B cell (primary cell): ENCODE data around the gene CD8A. TPM values are rescaled to one million over a fixed set of nuclear protein-coding genes. Genes with fewer than 3 reads are reported as not detected.

Source experiments
- ATAC-seq: fragments of 200-7000 bp; cut with Tn5 transposase; one replicate; pipeline ENCODE4 v1.10.0; 2021; ENCODE audit warnings: low read depth, mild to moderate bottlenecking, moderate number of reproducible peaks, moderate library complexity
- CTCF ChIA-PET: fragments of 350-600 bp; sonication (Branson Sonifier 250); formaldehyde crosslinking; loops from one replicate; lab custom pipeline; 2021; ENCODE audit warnings: antibody characterized with exemption, inconsistent platforms; lab: Charles Lee
- POLR2A ChIA-PET: fragments of 350-600 bp; sonication (Branson Sonifier 250); formaldehyde crosslinking; loops from one replicate; lab custom pipeline; 2021; ENCODE audit warnings: antibody characterized with exemption; lab: Charles Lee
- DNase-seq: peaks from one replicate; pipeline ENCODE4 v3.0.0; 2013
- H2AFZ ChIP-seq: 2 replicates; pipeline ENCODE4 v1.6.1; 2012; ENCODE audit warnings: mild to moderate bottlenecking, low read depth, low read length; ENCODE audit not compliant: insufficient read depth, poor library complexity, severe bottlenecking
- H3K27ac ChIP-seq, 2 donors: 1 replicate in 1 of 2; 2 replicates in 1 of 2; pipeline ENCODE4 v1.5.1; 2012 to 2013; ENCODE audit warnings: low read length in 2 of 2, mild to moderate bottlenecking in 2 of 2, moderate library complexity in 1 of 2
- H3K27me3 ChIP-seq, 4 experiments: fragments of 200-600 bp in 1 of 4; sonication (generic) in 1 of 4; replicated peaks in 1 of 4; 1 replicate in 2 of 4; 2 replicates in 2 of 4; pipeline versions ENCODE4 v1.6.1 to v1.7.0; 2013 to 2016; ENCODE audit warnings: low read length in 3 of 4, mild to moderate bottlenecking in 2 of 4, mixed read lengths in 1 of 4, moderate library complexity in 1 of 4; ENCODE audit not compliant: insufficient read depth in 4 of 4, control insufficient read depth in 3 of 4; ENCODE audit errors: control extremely low read depth in 1 of 4
- H3K36me3 ChIP-seq, 2 experiments: replicated peaks in 1 of 2; 1 replicate in 1 of 2; 2 replicates in 1 of 2; pipeline versions ENCODE4 v1.6.1 to v1.7.1; 2013; ENCODE audit warnings: low read length in 1 of 2; ENCODE audit not compliant: insufficient read depth in 2 of 2, control insufficient read depth in 1 of 2; ENCODE audit errors: control extremely low read depth in 1 of 2, extremely low read depth in 1 of 2
- H3K4me1 ChIP-seq, 2 donors: fragments of 200-600 bp in 1 of 2; sonication (generic) in 1 of 2; 1 replicate in 1 of 2; 2 replicates in 1 of 2; pipeline versions ENCODE4 v1.5.1 to v1.6.1; 2013 to 2017; ENCODE audit warnings: low read length in 2 of 2; ENCODE audit not compliant: control insufficient read depth in 2 of 2, insufficient read depth in 2 of 2
- H3K4me2 ChIP-seq: replicated peaks from 2 replicates; pipeline ENCODE3; 2012; ENCODE audit warnings: mild to moderate bottlenecking, low read depth, low read length; ENCODE audit not compliant: poor library complexity, severe bottlenecking
- H3K4me3 ChIP-seq, 5 experiments: fragments of 200-600 bp in 1 of 5; sonication (generic) in 1 of 5; 1 replicate in 3 of 5; 2 replicates in 2 of 5; pipeline versions ENCODE4 v1.5.1 to v1.7.0; 2011 to 2016; ENCODE audit warnings: low read length in 4 of 5, mild to moderate bottlenecking in 4 of 5, low read depth in 2 of 5, control low read depth in 1 of 5, moderate library complexity in 1 of 5; ENCODE audit not compliant: insufficient read depth in 1 of 5; ENCODE audit errors: control extremely low read depth in 1 of 5, extremely low read depth in 1 of 5
- H3K79me2 ChIP-seq: fragments of 200-600 bp; sonication (generic); one replicate; pipeline ENCODE4 v1.6.0; 2016; ENCODE audit warnings: low read length; ENCODE audit not compliant: control insufficient read depth, insufficient read depth
- H3K9ac ChIP-seq: fragments of 200-600 bp; sonication (generic); 2 replicates; pipeline ENCODE4 v1.6.1; 2017; ENCODE audit warnings: mild to moderate bottlenecking, low read length, moderate library complexity
- H3K9me3 ChIP-seq, 3 donors: one replicate each; pipeline versions ENCODE4 v1.6.1 to v1.7.1; 2013; ENCODE audit warnings: low read length in 2 of 3; ENCODE audit not compliant: control insufficient read depth in 2 of 3, insufficient read depth in 1 of 3; ENCODE audit errors: control extremely low read depth in 1 of 3
- H4K20me1 ChIP-seq: 2 replicates; pipeline ENCODE4 v1.6.0; 2012; ENCODE audit warnings: mild to moderate bottlenecking, low read length; ENCODE audit not compliant: insufficient read depth, control insufficient read depth, poor library complexity, severe bottlenecking
- H3K27ac Mint-ChIP-seq: one replicate; pipeline ENCODE4 v1.8.0; 2021; ENCODE audit warnings: mixed read lengths
- H3K27me3 Mint-ChIP-seq: one replicate; pipeline ENCODE4 v1.8.0; 2021; ENCODE audit warnings: mixed read lengths
- H3K4me1 Mint-ChIP-seq: one replicate; pipeline ENCODE4 v1.8.0; 2021; ENCODE audit warnings: mixed read lengths
- H3K4me3 Mint-ChIP-seq: one replicate; pipeline ENCODE4 v1.8.0; 2021; ENCODE audit warnings: mixed read lengths
- H3K9me3 Mint-ChIP-seq: one replicate; pipeline ENCODE4 v1.8.0; 2022; ENCODE audit warnings: mixed read lengths; ENCODE audit not compliant: insufficient read depth
- EZH2 ChIP-seq: IDR thresholded peaks from 2 replicates; pipeline ENCODE4 v1.6.1; 2012; ENCODE audit warnings: borderline replicate concordance, low read depth, mild to moderate bottlenecking, moderate library complexity, low read length; ENCODE audit not compliant: insufficient read depth, poor library complexity, severe bottlenecking
- WGBS: methylation state at CpG from one replicate; pipeline ENCODE4 v1.1.5; 2013; ENCODE audit warnings: missing lambda C conversion rate; ENCODE audit not compliant: insufficient coverage; 5-methylcytosine and 5-hydroxymethylcytosine counted together
- intact Hi-C: fragments of 100-400 bp; cut with micrococcal nuclease; formaldehyde crosslinking; loops from one replicate; pipeline ENCODE4 v1.10.0; 2022
- polyA plus RNA-seq: library from polyadenylated mRNA; depleted of rRNA; stranded (reverse); fragments of >200 nt; gene quantifications from 2 replicates; pipeline ENCODE4 v1.2.3, GENCODE V29; 2012
- total RNA-seq, 2 donors: library from RNA; stranded (reverse); fragments of 120-200 nt in 1 of 2; gene quantifications; 1 replicate in 1 of 2; 2 replicates in 1 of 2; pipeline versions ENCODE4 v1.2.3 to v1.2.4, GENCODE V29; 2013 to 2022
- TF ChIP-seq, protein P1 (sequence below): fragments of 200-600 bp; IDR thresholded peaks from one replicate; pipeline ENCODE4 v1.8.0; 2022; ENCODE audit warnings: antibody characterized with exemption, mild to moderate bottlenecking

CD8A gene
- total and polyA plus RNA-seq, 2 donors (not counting 1 experiment from before 2014, with no cell fraction given) = 0.49 to 0.76 TPM

- ATAC-seq (no peak), DNase-seq (no peak)
- H3K4me1 ChIP-seq = peaks cover 44 to 47% of the 10 kb centered on the region in 2 donors
- H3K9me3 Mint-ChIP-seq = no peaks in the 10 kb centered on the region
- H3K4me3 Mint-ChIP-seq = no peak overlapping the region
- intact Hi-C loops = no loop called here
- TF ChIP-seq EZH2 = no peak
- TF ChIP-seq, protein P1, sequence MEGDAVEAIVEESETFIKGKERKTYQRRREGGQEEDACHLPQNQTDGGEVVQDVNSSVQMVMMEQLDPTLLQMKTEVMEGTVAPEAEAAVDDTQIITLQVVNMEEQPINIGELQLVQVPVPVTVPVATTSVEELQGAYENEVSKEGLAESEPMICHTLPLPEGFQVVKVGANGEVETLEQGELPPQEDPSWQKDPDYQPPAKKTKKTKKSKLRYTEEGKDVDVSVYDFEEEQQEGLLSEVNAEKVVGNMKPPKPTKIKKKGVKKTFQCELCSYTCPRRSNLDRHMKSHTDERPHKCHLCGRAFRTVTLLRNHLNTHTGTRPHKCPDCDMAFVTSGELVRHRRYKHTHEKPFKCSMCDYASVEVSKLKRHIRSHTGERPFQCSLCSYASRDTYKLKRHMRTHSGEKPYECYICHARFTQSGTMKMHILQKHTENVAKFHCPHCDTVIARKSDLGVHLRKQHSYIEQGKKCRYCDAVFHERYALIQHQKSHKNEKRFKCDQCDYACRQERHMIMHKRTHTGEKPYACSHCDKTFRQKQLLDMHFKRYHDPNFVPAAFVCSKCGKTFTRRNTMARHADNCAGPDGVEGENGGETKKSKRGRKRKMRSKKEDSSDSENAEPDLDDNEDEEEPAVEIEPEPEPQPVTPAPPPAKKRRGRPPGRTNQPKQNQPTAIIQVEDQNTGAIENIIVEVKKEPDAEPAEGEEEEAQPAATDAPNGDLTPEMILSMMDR = no peak
- H3K36me3 ChIP-seq = no peaks in the 10 kb centered on the region
- peaks cover 0 to 22% (median 0%) of the 10 kb centered on the region in 3 donors for H3K9me3 ChIP-seq
- H3K27me3 ChIP-seq = peaks cover 0 to 48% (median 25%) of the 10 kb centered on the region in 4 experiments
- CTCF ChIA-PET = no interaction called here
- no peaks in the 10 kb centered on the region for H3K79me2 ChIP-seq
- H3K27ac ChIP-seq = no peak overlapping the region
- WGBS = 79% methylated on average over 5 of the region's 7 CpGs
- H3K4me1 Mint-ChIP-seq = peaks cover 37% of the 10 kb centered on the region
- no peak overlapping the region for H3K4me3 ChIP-seq
- POLR2A ChIA-PET = no interaction called here
- no peak overlapping the region for H3K27ac Mint-ChIP-seq
- no peak overlapping the region for H3K9ac ChIP-seq
- no peaks in the 10 kb centered on the region for H4K20me1 ChIP-seq
- H3K4me2 ChIP-seq = no peak overlapping the region
- H2AFZ ChIP-seq = no peak overlapping the region
- peaks cover 35% of the 10 kb centered on the region for H3K27me3 Mint-ChIP-seq
Observed at GRCh38 chr2:86788165-86788564, 2.5 kb downstream of the CD8A start.

DNA sequence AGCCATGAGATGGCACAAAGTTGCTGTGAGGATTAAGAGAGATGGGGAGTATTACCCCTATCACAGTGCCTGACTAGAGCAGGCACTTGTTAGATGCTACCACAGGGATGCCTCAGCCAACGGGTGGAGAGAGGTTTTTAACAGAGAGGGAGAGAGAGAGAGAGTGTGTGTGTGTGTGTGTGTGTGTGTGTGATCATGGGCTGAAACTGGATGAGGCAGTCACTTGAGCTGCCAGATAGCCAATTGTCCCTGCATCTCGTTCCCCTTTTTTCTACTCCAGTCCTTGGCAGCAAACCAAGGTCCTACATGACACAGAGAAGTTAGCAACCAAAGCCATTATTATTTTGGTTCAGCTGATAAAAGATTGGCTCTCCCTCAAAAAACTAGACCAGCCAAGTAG lies 3.0 kb downstream of the CD8A start:
- Histone ChIP-seq H3K9ac (no peak overlapping the region), H4K20me1 (no peaks in the 10 kb centered on the region), H3K4me1 (peaks cover 44 to 47% of the 10 kb centered on the region in 2 donors), H3K4me2 (no peak overlapping the region), H3K4me3 (no peak overlapping the region), H3K36me3 (no peaks in the 10 kb centered on the region), H3K79me2 (no peaks in the 10 kb centered on the region), H3K27me3 (peaks cover 0 to 43% (median 21%) of the 10 kb centered on the region in 4 experiments), H3K27ac (no peak overlapping the region), H3K9me3 (peaks cover 0 to 22% (median 0%) of the 10 kb centered on the region in 3 donors), H2AFZ (no peak overlapping the region)
- ATAC-seq (no peak), DNase-seq (no peak)
- peaks cover 31% of the 10 kb centered on the region for H3K27me3 Mint-ChIP-seq
- H3K27ac Mint-ChIP-seq = no peak overlapping the region
- ChIA-PET CTCF (no interaction called here), POLR2A (no interaction called here)
- no peak for TF ChIP-seq EZH2
- TF ChIP-seq, protein P1 = no peak
- H3K4me3 Mint-ChIP-seq = no peak overlapping the region
- WGBS = 0% methylated on average over 2 of the region's 2 CpGs
- H3K9me3 Mint-ChIP-seq = no peaks in the 10 kb centered on the region
- intact Hi-C loops = no loop called here
- H3K4me1 Mint-ChIP-seq = peaks cover 38% of the 10 kb centered on the region
